ENCODE results near the gene CMSS1.

GRCh38 chr3:100033903-100034471, 216.3 kb downstream of the CMSS1 start:
- TF ChIP-seq, protein P1, sequence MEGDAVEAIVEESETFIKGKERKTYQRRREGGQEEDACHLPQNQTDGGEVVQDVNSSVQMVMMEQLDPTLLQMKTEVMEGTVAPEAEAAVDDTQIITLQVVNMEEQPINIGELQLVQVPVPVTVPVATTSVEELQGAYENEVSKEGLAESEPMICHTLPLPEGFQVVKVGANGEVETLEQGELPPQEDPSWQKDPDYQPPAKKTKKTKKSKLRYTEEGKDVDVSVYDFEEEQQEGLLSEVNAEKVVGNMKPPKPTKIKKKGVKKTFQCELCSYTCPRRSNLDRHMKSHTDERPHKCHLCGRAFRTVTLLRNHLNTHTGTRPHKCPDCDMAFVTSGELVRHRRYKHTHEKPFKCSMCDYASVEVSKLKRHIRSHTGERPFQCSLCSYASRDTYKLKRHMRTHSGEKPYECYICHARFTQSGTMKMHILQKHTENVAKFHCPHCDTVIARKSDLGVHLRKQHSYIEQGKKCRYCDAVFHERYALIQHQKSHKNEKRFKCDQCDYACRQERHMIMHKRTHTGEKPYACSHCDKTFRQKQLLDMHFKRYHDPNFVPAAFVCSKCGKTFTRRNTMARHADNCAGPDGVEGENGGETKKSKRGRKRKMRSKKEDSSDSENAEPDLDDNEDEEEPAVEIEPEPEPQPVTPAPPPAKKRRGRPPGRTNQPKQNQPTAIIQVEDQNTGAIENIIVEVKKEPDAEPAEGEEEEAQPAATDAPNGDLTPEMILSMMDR (IDR thresholded peaks at IDR 0.05), result no peak
- no peak for TF ChIP-seq POLR2A (IDR thresholded peaks at IDR 0.05)
- TF ChIP-seq EP300 (IDR thresholded peaks at IDR 0.05), result no peak
